Measurements from ENCODE around the gene LAIR1.

Gene LAIR1

GRCh38 chr19:54389553-54389952 lies 24.8 kb upstream of the LAIR1 start:
- TF ChIP-seq GATA2 (IDR thresholded peaks at IDR 0.05; ENCODE audit: low read depth, low read length) (no peak), GATA3 (IDR thresholded peaks at IDR 0.05; ENCODE audit: low read depth, low read length) (no peak)

- TF ChIP-seq GATA2 (IDR thresholded peaks at IDR 0.05; ENCODE audit: low read depth, low read length) (no peak), GATA3 (IDR thresholded peaks at IDR 0.05; ENCODE audit: low read depth, low read length) (no peak)
Measured at GRCh38 chr19:54388802-54389139, 24.0 kb upstream of the LAIR1 start.

- TF ChIP-seq GATA2 (IDR thresholded peaks at IDR 0.05; ENCODE audit: low read depth, low read length) (no peak), GATA3 (IDR thresholded peaks at IDR 0.05; ENCODE audit: low read depth, low read length) (no peak)
Measured at GRCh38 chr19:54387991-54388801, 23.5 kb upstream of the LAIR1 start.

GRCh38 chr19:54383330-54383729 lies 18.6 kb upstream of the LAIR1 start:
- TF ChIP-seq GATA3 (IDR thresholded peaks at IDR 0.05; ENCODE audit: low read depth, low read length), result no peak
- no peak for TF ChIP-seq GATA2 (IDR thresholded peaks at IDR 0.05; ENCODE audit: low read depth, low read length)

GRCh38 chr19:54380897-54381296 lies 16.2 kb upstream of the LAIR1 start:
- no peak for TF ChIP-seq GATA3 (IDR thresholded peaks at IDR 0.05; ENCODE audit: low read depth, low read length)
- TF ChIP-seq GATA2 (IDR thresholded peaks at IDR 0.05; ENCODE audit: low read depth, low read length), result no peak

GRCh38 chr19:54379187-54379678 lies 14.5 kb upstream of the LAIR1 start:
- no peak for TF ChIP-seq GATA3 (IDR thresholded peaks at IDR 0.05; ENCODE audit: low read depth, low read length)
- no peak for TF ChIP-seq GATA2 (IDR thresholded peaks at IDR 0.05; ENCODE audit: low read depth, low read length)

- TF ChIP-seq GATA2 (IDR thresholded peaks at IDR 0.05; ENCODE audit: low read depth, low read length) (no peak), GATA3 (IDR thresholded peaks at IDR 0.05; ENCODE audit: low read depth, low read length) (no peak)
Measured at GRCh38 chr19:54376610-54377285, 12.0 kb upstream of the LAIR1 start.

GRCh38 chr19:54373781-54374631 lies 9.3 kb upstream of the LAIR1 start:
- no peak for TF ChIP-seq GATA2 (IDR thresholded peaks at IDR 0.05; ENCODE audit: low read depth, low read length)
- no peak for TF ChIP-seq GATA3 (IDR thresholded peaks at IDR 0.05; ENCODE audit: low read depth, low read length)

- TF ChIP-seq GATA3 (IDR thresholded peaks at IDR 0.05; ENCODE audit: low read depth, low read length) (no peak), GATA2 (IDR thresholded peaks at IDR 0.05; ENCODE audit: low read depth, low read length) (no peak)
Measured at GRCh38 chr19:54369082-54369687, 4.5 kb upstream of the LAIR1 start.

GRCh38 chr19:54366811-54367210 lies 2.1 kb upstream of the LAIR1 start:
- TF ChIP-seq GATA3 (IDR thresholded peaks at IDR 0.05; ENCODE audit: low read depth, low read length) (no peak), GATA2 (IDR thresholded peaks at IDR 0.05; ENCODE audit: low read depth, low read length) (no peak)

GRCh38 chr19:54357381-54357780 lies 7.3 kb downstream of the LAIR1 start:
- TF ChIP-seq GATA2 (IDR thresholded peaks at IDR 0.05; ENCODE audit: low read depth, low read length), result no peak
- no peak for TF ChIP-seq GATA3 (IDR thresholded peaks at IDR 0.05; ENCODE audit: low read depth, low read length)

- TF ChIP-seq GATA3 (IDR thresholded peaks at IDR 0.05; ENCODE audit: low read depth, low read length), result no peak
- TF ChIP-seq GATA2 (IDR thresholded peaks at IDR 0.05; ENCODE audit: low read depth, low read length), result no peak
Measured at GRCh38 chr19:54356444-54357056, 8.2 kb downstream of the LAIR1 start.

GRCh38 chr19:54355675-54356074 lies 9.1 kb downstream of the LAIR1 start:
- TF ChIP-seq GATA3 (IDR thresholded peaks at IDR 0.05; ENCODE audit: low read depth, low read length) (no peak), GATA2 (IDR thresholded peaks at IDR 0.05; ENCODE audit: low read depth, low read length) (no peak)

All from SH-SY5Y (cell line).